Uterus (tissue), 2 donors: ENCODE results near the gene SLC35E1.

Experiments used
- POLR2A ChIP-seq, 2 donors: fragments of 450-650 bp; IDR thresholded peaks; one replicate each; pipeline ENCODE4 v1.6.1; 2016; ENCODE audit warnings: antibody characterized with exemption in 2 of 2, mild to moderate bottlenecking in 1 of 2, moderate library complexity in 1 of 2
- TF ChIP-seq, protein P1 (sequence below), 4 experiments: fragments of 200-600 bp in 2 of 4; fragments of 450-650 bp in 2 of 4; sonication (generic) in 2 of 4; IDR thresholded peaks; one replicate each; pipeline ENCODE4 v1.5.1; 2016 to 2019; ENCODE audit warnings: antibody characterized with exemption in 4 of 4, mild to moderate bottlenecking in 2 of 4, moderate library complexity in 1 of 4

DNA sequence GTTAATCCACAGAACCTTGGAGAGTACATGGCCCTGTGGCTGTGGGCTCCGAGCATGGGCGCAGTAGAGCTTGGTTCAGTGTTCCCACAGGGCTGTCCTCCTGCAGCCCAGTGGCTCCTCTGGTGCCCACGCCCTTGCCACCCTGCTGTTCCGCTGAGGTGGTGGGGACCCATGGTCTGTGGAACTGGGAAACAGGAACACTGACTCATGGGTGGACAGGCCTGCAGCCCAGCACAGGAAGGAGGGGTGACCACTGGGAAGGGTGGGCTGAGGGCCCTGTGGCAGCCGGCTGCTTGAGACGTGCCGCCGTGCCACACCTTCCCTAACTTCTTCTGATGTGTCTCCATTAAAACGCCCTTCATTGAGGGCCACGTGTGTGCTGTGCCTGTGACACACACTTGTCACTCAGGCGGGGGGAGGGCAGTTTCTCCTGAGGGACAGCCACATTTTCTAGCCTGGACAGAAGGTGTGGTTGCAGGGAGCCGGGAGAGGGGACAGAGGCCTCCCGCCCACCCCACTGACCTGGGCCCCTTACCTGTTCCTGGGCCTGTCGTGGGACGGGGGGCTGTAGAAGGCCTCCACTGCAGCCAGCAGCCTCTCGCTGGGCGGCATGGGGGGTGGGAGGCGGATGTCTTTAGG, 51.1 kb downstream of the SLC35E1 start:
- TF ChIP-seq POLR2A (IDR thresholded peaks at IDR 0.05) = no peak
- TF ChIP-seq, protein P1, sequence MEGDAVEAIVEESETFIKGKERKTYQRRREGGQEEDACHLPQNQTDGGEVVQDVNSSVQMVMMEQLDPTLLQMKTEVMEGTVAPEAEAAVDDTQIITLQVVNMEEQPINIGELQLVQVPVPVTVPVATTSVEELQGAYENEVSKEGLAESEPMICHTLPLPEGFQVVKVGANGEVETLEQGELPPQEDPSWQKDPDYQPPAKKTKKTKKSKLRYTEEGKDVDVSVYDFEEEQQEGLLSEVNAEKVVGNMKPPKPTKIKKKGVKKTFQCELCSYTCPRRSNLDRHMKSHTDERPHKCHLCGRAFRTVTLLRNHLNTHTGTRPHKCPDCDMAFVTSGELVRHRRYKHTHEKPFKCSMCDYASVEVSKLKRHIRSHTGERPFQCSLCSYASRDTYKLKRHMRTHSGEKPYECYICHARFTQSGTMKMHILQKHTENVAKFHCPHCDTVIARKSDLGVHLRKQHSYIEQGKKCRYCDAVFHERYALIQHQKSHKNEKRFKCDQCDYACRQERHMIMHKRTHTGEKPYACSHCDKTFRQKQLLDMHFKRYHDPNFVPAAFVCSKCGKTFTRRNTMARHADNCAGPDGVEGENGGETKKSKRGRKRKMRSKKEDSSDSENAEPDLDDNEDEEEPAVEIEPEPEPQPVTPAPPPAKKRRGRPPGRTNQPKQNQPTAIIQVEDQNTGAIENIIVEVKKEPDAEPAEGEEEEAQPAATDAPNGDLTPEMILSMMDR (IDR thresholded peaks at IDR 0.05) = no peak
